ENCODE measurements around the gene KDM3B.

Gene KDM3B

DNA sequence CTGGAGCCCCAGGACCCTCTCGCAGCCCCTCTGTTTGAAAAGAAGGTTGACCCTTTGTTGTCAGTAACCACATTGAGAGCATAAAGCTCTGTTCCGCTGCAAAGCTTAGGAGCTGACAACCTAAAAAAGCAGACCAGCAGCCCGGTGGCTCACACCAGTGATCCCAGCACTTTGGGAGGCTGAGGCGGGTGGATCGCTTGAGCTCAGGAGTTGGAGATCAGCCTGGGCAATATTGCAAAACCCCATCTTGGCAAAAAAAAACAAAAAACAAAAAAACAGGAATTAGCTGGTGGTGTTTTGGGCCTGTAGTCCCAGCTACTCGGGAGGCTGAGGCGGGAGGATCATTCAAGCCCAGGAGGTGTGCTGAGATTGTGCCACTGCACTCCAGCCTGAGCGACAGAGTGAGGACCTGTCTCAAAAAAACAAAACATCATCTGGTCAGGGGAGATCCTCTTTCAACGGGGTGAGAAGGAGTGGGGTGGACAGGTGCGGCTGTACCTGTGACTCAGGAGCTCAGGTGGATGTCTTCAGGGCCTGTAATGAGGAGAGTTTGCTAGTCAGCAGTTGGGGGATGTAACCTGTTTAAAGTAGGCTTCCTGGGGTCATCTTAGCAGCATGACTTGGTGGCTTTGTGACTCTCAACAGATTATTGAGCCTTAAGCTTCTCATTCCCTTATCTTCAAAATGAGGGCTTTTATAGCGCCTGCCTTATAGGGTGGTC, 85.7 kb downstream of the KDM3B start:
- Histone ChIP-seq H3K4me2 (ENCODE audit: insufficient read depth, low read length) (peak overlapping the region; percentile 99), H3K36me3 (ENCODE audit: insufficient read depth, low read length) (peaks cover 30% of the 10 kb centered on the region), H3K4me3 (ENCODE audit: low read depth in 1 of 2, low read length in 2 of 2) (peak overlapping the region; percentile 10 to 79; a peak in 3 of 4 replicates), H2AFZ (ENCODE audit: low read depth, low read length) (peak overlapping the region; percentile 93), H3K4me1 (ENCODE audit: insufficient read depth, low read length) (peaks cover 28% of the 10 kb centered on the region), H3K79me2 (ENCODE audit: insufficient read depth, low read length) (no peaks in the 10 kb centered on the region), H3K27ac (ENCODE audit: low read length) (peak overlapping the region; percentile 52; the same call in 1 of the 2 replicates), H3K9me3 (ENCODE audit: insufficient read depth, low read length, severe bottlenecking) (no peaks in the 10 kb centered on the region), H3K27me3 (ENCODE audit: insufficient read depth, low read length, poor library complexity) (no peaks in the 10 kb centered on the region), H4K20me1 (ENCODE audit: insufficient read depth, low read length) (no peaks in the 10 kb centered on the region), H3K9ac (ENCODE audit: low read depth, low read length) (peak overlapping the region; percentile 62)
- TF ChIP-seq, protein P1, sequence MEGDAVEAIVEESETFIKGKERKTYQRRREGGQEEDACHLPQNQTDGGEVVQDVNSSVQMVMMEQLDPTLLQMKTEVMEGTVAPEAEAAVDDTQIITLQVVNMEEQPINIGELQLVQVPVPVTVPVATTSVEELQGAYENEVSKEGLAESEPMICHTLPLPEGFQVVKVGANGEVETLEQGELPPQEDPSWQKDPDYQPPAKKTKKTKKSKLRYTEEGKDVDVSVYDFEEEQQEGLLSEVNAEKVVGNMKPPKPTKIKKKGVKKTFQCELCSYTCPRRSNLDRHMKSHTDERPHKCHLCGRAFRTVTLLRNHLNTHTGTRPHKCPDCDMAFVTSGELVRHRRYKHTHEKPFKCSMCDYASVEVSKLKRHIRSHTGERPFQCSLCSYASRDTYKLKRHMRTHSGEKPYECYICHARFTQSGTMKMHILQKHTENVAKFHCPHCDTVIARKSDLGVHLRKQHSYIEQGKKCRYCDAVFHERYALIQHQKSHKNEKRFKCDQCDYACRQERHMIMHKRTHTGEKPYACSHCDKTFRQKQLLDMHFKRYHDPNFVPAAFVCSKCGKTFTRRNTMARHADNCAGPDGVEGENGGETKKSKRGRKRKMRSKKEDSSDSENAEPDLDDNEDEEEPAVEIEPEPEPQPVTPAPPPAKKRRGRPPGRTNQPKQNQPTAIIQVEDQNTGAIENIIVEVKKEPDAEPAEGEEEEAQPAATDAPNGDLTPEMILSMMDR (IDR thresholded peaks at IDR 0.05; ENCODE audit: borderline replicate concordance, extremely low read depth, low read length, poor library complexity, severe bottlenecking), result no peak
- TF ChIP-seq EZH2 (IDR thresholded peaks at IDR 0.05; ENCODE audit: borderline replicate concordance, low read depth, low read length, severe bottlenecking), result no peak
- ATAC-seq (ENCODE audit: insufficient read depth, low read depth), result no peak
- DNase-seq, result no peak

- H3K9ac ChIP-seq (ENCODE audit: low read depth, low read length), result peak within 1 kb of the TSS; percentile 62
- H3K4me3 ChIP-seq (ENCODE audit: low read depth in 1 of 2, low read length in 2 of 2), result peak within 1 kb of the TSS; percentile 28 to 79; a peak in 3 of 4 replicates
- no peaks in the 10 kb centered on the region for H3K27me3 ChIP-seq (ENCODE audit: insufficient read depth, low read length, poor library complexity)
- H3K4me2 ChIP-seq (ENCODE audit: insufficient read depth, low read length), result peak within 1 kb of the TSS; percentile 99
- peaks cover 23% of the 10 kb centered on the region for H3K36me3 ChIP-seq (ENCODE audit: insufficient read depth, low read length)
- H3K79me2 ChIP-seq (ENCODE audit: insufficient read depth, low read length), result no peaks in the 10 kb centered on the region
- peaks cover 28% of the 10 kb centered on the region for H3K4me1 ChIP-seq (ENCODE audit: insufficient read depth, low read length)
- H4K20me1 ChIP-seq (ENCODE audit: insufficient read depth, low read length), result no peaks in the 10 kb centered on the region; the same call in 1 of the 2 replicates
- TF ChIP-seq, protein P1 (IDR thresholded peaks at IDR 0.05; ENCODE audit: borderline replicate concordance, extremely low read depth, low read length, poor library complexity, severe bottlenecking), result no peak
- TF ChIP-seq EZH2 (IDR thresholded peaks at IDR 0.05; ENCODE audit: borderline replicate concordance, low read depth, low read length, severe bottlenecking), result no peak
- H3K9me3 ChIP-seq (ENCODE audit: insufficient read depth, low read length, severe bottlenecking), result no peaks in the 10 kb centered on the region
- H3K27ac ChIP-seq (ENCODE audit: low read length), result peak within 1 kb of the TSS; percentile 52; the same call in 1 of the 2 replicates
- DNase-seq (peak; percentile 73), ATAC-seq (ENCODE audit: insufficient read depth, low read depth) (peak; percentile 89)
- H2AFZ ChIP-seq (ENCODE audit: low read depth, low read length), result peak within 1 kb of the TSS; percentile 93
Observed at GRCh38 chr5:138438724-138439476, 86.4 kb downstream of the KDM3B start, which contains the start of gene REEP2. Gene REEP2 (plus strand): TSS chr5:138439057. CDS start chr5:138439209, 152 bp downstream.

DNA sequence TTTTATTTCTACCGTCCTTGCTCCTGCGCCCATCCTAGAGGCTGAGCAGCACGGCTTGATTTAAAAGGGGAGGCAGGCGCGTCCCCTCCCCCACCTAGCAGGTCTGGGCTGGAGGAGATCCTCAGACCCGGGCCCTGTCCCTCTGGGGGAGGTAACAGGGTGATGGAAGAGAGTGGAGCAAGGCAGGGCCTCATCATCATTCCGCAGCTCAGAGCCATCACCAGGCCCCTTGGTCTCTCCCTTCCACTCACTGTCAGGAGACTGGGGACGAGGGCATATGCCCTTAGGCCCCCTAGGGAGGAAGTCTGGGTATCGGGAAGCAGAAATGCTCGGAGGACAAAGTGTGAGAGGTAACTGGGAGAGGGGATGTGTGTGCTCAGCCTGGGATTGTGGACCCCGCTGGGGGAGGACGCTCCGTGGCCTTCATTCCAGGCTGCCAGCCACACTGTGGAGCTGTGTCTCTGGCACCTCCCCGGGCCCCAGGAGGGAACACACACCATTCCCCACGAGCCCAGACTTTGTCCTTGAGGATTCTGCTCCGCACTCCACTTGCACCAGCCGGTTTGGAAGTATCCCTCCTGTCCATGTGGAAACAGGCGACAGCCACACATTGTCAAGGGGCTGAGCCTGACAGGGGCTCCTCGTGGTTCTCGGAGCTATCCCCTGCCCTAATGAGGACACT, 87.1 kb downstream of the KDM3B start:
- peak; percentile 2; the same call in 1 of the 3 replicates for ATAC-seq (ENCODE audit: insufficient read depth, low read depth)
- Histone ChIP-seq H4K20me1 (ENCODE audit: insufficient read depth, low read length) (no peaks in the 10 kb centered on the region; the same call in 1 of the 2 replicates), H3K4me3 (ENCODE audit: low read depth in 1 of 2, low read length in 2 of 2) (peak overlapping the region; percentile 28 to 79; a peak in 3 of 4 replicates), H3K79me2 (ENCODE audit: insufficient read depth, low read length) (no peaks in the 10 kb centered on the region), H3K27me3 (ENCODE audit: insufficient read depth, low read length, poor library complexity) (no peaks in the 10 kb centered on the region), H3K9ac (ENCODE audit: low read depth, low read length) (peak overlapping the region; percentile 62), H3K4me2 (ENCODE audit: insufficient read depth, low read length) (peak overlapping the region; percentile 99), H2AFZ (ENCODE audit: low read depth, low read length) (peak overlapping the region; percentile 93), H3K9me3 (ENCODE audit: insufficient read depth, low read length, severe bottlenecking) (no peaks in the 10 kb centered on the region), H3K27ac (ENCODE audit: low read length) (peak overlapping the region; percentile 34; the same call in 1 of the 2 replicates), H3K4me1 (ENCODE audit: insufficient read depth, low read length) (peaks cover 28% of the 10 kb centered on the region), H3K36me3 (ENCODE audit: insufficient read depth, low read length) (peaks cover 20% of the 10 kb centered on the region)
- DNase-seq, result no peak
- TF ChIP-seq, protein P1 (IDR thresholded peaks at IDR 0.05; ENCODE audit: borderline replicate concordance, extremely low read depth, low read length, poor library complexity, severe bottlenecking), result no peak
- no peak for TF ChIP-seq EZH2 (IDR thresholded peaks at IDR 0.05; ENCODE audit: borderline replicate concordance, low read depth, low read length, severe bottlenecking)
